Transverse colon (tissue), 4 donors: ENCODE measurements around the gene IRF2.

Experiments used
- EP300 ChIP-seq: sonication (generic); formaldehyde crosslinking; IDR thresholded peaks from one replicate; pipeline ENCODE4 v1.6.1; 2017; ENCODE audit warnings: antibody characterized with exemption, low read depth
- POLR2A ChIP-seq: fragments of 450-650 bp; IDR thresholded peaks from one replicate; pipeline ENCODE4 v1.6.1; 2016; ENCODE audit warnings: antibody characterized with exemption, mild to moderate bottlenecking, moderate library complexity
- POLR2AphosphoS5 ChIP-seq, 3 donors: sonication (generic); formaldehyde crosslinking; IDR thresholded peaks; one replicate each; pipeline ENCODE4 v1.6.1; 2016; ENCODE audit warnings: antibody characterized with exemption in 3 of 3
- TF ChIP-seq, protein P1 (sequence below), 5 experiments: fragments of 200-600 bp in 3 of 5; fragments of 450-650 bp in 2 of 5; sonication (generic) in 3 of 5; IDR thresholded peaks; 1 replicate in 2 of 5; 2 replicates in 3 of 5; pipeline ENCODE4 v1.5.1; 2016 to 2017; ENCODE audit warnings: antibody characterized with exemption in 5 of 5, inconsistent platforms in 3 of 5, mild to moderate bottlenecking in 2 of 5, moderate library complexity in 1 of 5

DNA sequence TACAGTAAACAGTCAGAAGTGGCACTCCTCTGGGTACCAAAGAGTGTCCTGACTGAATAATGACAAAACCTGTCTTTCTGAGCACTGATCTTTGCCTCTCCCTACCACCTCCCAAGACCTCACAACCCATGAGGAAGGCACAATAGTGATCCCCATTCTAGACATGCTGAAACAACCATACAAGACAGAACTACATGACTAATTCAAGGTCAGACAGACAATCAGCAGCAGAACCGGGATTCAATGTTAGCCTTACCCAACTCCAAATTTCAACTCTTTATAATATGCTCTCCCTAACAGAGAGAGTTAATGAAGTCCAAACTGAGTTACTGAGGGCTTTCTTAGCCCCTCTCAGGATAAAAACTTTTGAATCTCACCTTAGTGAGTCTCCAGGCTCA, 71.0 kb downstream of the IRF2 start:
- TF ChIP-seq, protein P1, sequence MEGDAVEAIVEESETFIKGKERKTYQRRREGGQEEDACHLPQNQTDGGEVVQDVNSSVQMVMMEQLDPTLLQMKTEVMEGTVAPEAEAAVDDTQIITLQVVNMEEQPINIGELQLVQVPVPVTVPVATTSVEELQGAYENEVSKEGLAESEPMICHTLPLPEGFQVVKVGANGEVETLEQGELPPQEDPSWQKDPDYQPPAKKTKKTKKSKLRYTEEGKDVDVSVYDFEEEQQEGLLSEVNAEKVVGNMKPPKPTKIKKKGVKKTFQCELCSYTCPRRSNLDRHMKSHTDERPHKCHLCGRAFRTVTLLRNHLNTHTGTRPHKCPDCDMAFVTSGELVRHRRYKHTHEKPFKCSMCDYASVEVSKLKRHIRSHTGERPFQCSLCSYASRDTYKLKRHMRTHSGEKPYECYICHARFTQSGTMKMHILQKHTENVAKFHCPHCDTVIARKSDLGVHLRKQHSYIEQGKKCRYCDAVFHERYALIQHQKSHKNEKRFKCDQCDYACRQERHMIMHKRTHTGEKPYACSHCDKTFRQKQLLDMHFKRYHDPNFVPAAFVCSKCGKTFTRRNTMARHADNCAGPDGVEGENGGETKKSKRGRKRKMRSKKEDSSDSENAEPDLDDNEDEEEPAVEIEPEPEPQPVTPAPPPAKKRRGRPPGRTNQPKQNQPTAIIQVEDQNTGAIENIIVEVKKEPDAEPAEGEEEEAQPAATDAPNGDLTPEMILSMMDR (IDR thresholded peaks at IDR 0.05): no peak
- TF ChIP-seq POLR2AphosphoS5 (IDR thresholded peaks at IDR 0.05): no peak
- no peak for TF ChIP-seq POLR2A
- TF ChIP-seq EP300: no peak
